Ascending aorta (tissue), 2 donors: ENCODE measurements around the gene CCDC138. TPM values are rescaled to one million over a fixed set of nuclear protein-coding genes. Genes with fewer than 3 reads are reported as not detected.

Experiments used
- DNase-seq, 2 donors: peaks; one replicate each; pipeline ENCODE4 v3.0.0-alpha.2; 2019; ENCODE audit warnings: low spot score in 2 of 2
- H3K27ac ChIP-seq, 2 donors: fragments of 200-600 bp; sonication (generic); one replicate each; pipeline ENCODE4 v1.5.1; 2016 to 2017; ENCODE audit warnings: mild to moderate bottlenecking in 1 of 2
- H3K27me3 ChIP-seq: fragments of 200-600 bp; sonication (generic); one replicate; pipeline ENCODE4 v1.5.1; 2017
- H3K36me3 ChIP-seq, 2 donors: fragments of 200-600 bp; sonication (generic); one replicate each; pipeline ENCODE4 v1.5.1; 2016
- H3K4me1 ChIP-seq, 2 donors: fragments of 200-600 bp; sonication (generic); one replicate each; pipeline ENCODE4 v1.5.1; 2016 to 2017; ENCODE audit warnings: mild to moderate bottlenecking in 1 of 2
- H3K4me3 ChIP-seq, 2 donors: fragments of 200-600 bp; sonication (generic); one replicate each; pipeline ENCODE4 v1.5.1; 2016 to 2017; ENCODE audit warnings: mild to moderate bottlenecking in 1 of 2
- H3K9me3 ChIP-seq, 2 donors: fragments of 200-600 bp; sonication (generic); one replicate each; pipeline ENCODE4 v1.5.1; 2016
- CTCF ChIP-seq, 3 experiments: fragments of 200-600 bp in 2 of 3; fragments of 450-650 bp in 1 of 3; sonication (generic) in 2 of 3; IDR thresholded peaks; one replicate each; pipeline ENCODE4 v1.5.1; 2016 to 2019; ENCODE audit warnings: antibody characterized with exemption in 3 of 3, mild to moderate bottlenecking in 1 of 3, moderate library complexity in 1 of 3
- intact Hi-C: fragments of 100-400 bp; cut with DNase I; formaldehyde crosslinking; loops from one replicate; pipeline ENCODE4 v1.15.1; 2023
- total RNA-seq: library from RNA; depleted of rRNA; stranded (reverse); fragments of >200 nt; gene quantifications from one replicate; pipeline ENCODE4 v1.1.0, GENCODE V29; 2016

CCDC138 gene
- total RNA-seq, 1 donor from 2014 or later = 0.75 TPM

GRCh38 chr2:108823286-108823685 is 36.7 kb downstream of the CCDC138 start:
- Histone ChIP-seq H3K9me3 (peaks cover 0 to 13% of the 10 kb centered on the region in 2 donors), H3K36me3 (no peaks in the 10 kb centered on the region), H3K27ac (no peak overlapping the region), H3K4me3 (no peak overlapping the region), H3K4me1 (no peaks in the 10 kb centered on the region), H3K27me3 (no peaks in the 10 kb centered on the region)
- no peak for TF ChIP-seq CTCF (IDR thresholded peaks at IDR 0.05)
- intact Hi-C loops = no loop called here
- DNase-seq = no peak

GRCh38 chr2:108824316-108825070 is 37.9 kb downstream of the CCDC138 start:
- no peak for DNase-seq
- no peak overlapping the region for H3K27ac ChIP-seq
- TF ChIP-seq CTCF (IDR thresholded peaks at IDR 0.05) = no peak
- intact Hi-C loops = no loop called here
- no peaks in the 10 kb centered on the region for H3K4me1 ChIP-seq
- H3K9me3 ChIP-seq = peaks cover 0 to 13% of the 10 kb centered on the region in 2 donors
- H3K4me3 ChIP-seq = no peak overlapping the region
- H3K27me3 ChIP-seq = no peaks in the 10 kb centered on the region
- no peaks in the 10 kb centered on the region for H3K36me3 ChIP-seq

- Histone ChIP-seq H3K9me3 (peaks cover 0 to 8% of the 10 kb centered on the region in 2 donors), H3K36me3 (no peaks in the 10 kb centered on the region), H3K27ac (no peak overlapping the region), H3K4me1 (no peaks in the 10 kb centered on the region), H3K27me3 (no peaks in the 10 kb centered on the region), H3K4me3 (no peak overlapping the region)
- intact Hi-C loops = no loop called here
- TF ChIP-seq CTCF (IDR thresholded peaks at IDR 0.05) = no peak
- DNase-seq = no peak
Measured at GRCh38 chr2:108825254-108825653, 38.7 kb downstream of the CCDC138 start.

- DNase-seq = no peak
- Histone ChIP-seq H3K9me3 (peaks cover 0 to 3% of the 10 kb centered on the region in 2 donors), H3K4me3 (no peak overlapping the region), H3K4me1 (no peaks in the 10 kb centered on the region), H3K36me3 (no peaks in the 10 kb centered on the region), H3K27ac (no peak overlapping the region), H3K27me3 (no peaks in the 10 kb centered on the region)
- TF ChIP-seq CTCF (IDR thresholded peaks at IDR 0.05) = no peak
- intact Hi-C loops = no loop called here
Measured at GRCh38 chr2:108825736-108826135, 39.2 kb downstream of the CCDC138 start.

GRCh38 chr2:108829578-108830310 is 43.2 kb downstream of the CCDC138 start:
- DNase-seq = no peak
- H3K27me3 ChIP-seq = no peaks in the 10 kb centered on the region
- no peaks in the 10 kb centered on the region for H3K4me1 ChIP-seq
- H3K27ac ChIP-seq = no peak overlapping the region
- intact Hi-C loops = no loop called here
- H3K36me3 ChIP-seq = no peaks in the 10 kb centered on the region
- no peak for TF ChIP-seq CTCF (IDR thresholded peaks at IDR 0.05)
- H3K9me3 ChIP-seq = no peaks in the 10 kb centered on the region
- no peak overlapping the region for H3K4me3 ChIP-seq
